Endodermal cell (in vitro differentiated cells): Measurements from ENCODE around the gene GALNS. TPM values are rescaled to one million over a fixed set of nuclear protein-coding genes. Genes with fewer than 3 reads are reported as not detected.
A peak's percentile ranks its signal among the peaks of the same experiment; 100 is the strongest.

Experiments used
- DNase-seq: peaks from one replicate; pipeline ENCODE4 v3.0.0-alpha.2; 2017
- H3K27ac ChIP-seq: 2 replicates; pipeline ENCODE4 v1.5.1; 2013; ENCODE audit warnings: mild to moderate bottlenecking, low read depth, low read length, moderate library complexity
- H3K27me3 ChIP-seq: 2 replicates; pipeline ENCODE4 v1.6.1; 2013; ENCODE audit warnings: mild to moderate bottlenecking, low read length, moderate library complexity; ENCODE audit not compliant: insufficient read depth, control insufficient read depth, poor library complexity, severe bottlenecking
- H3K36me3 ChIP-seq: 2 replicates; pipeline ENCODE4 v1.7.0; 2013; ENCODE audit warnings: mild to moderate bottlenecking, low read length, moderate library complexity; ENCODE audit not compliant: control insufficient read depth, insufficient read depth
- H3K4me1 ChIP-seq: one replicate; pipeline ENCODE4 v1.7.0; 2013; ENCODE audit warnings: low read length; ENCODE audit not compliant: control insufficient read depth, insufficient read depth
- H3K4me3 ChIP-seq: 2 replicates; pipeline ENCODE4 v1.5.1; 2013; ENCODE audit warnings: mild to moderate bottlenecking, low read length, moderate library complexity
- H3K9ac ChIP-seq: 2 replicates; pipeline ENCODE4 v1.6.1; 2013; ENCODE audit warnings: mild to moderate bottlenecking, low read length, moderate library complexity; ENCODE audit not compliant: poor library complexity, severe bottlenecking; ENCODE audit errors: extremely low read depth
- H3K9me3 ChIP-seq: 2 replicates; pipeline ENCODE4 v1.6.1; 2013; ENCODE audit warnings: mild to moderate bottlenecking, low read length, moderate library complexity; ENCODE audit not compliant: control insufficient read depth
- H3K27ac Mint-ChIP-seq: 2 replicates; pipeline ENCODE4 v1.8.0; 2020; ENCODE audit warnings: mixed read lengths
- H3K27me3 Mint-ChIP-seq: 2 replicates; pipeline ENCODE4 v1.8.0; 2021; ENCODE audit warnings: mild to moderate bottlenecking, mixed read lengths; ENCODE audit not compliant: insufficient read depth
- H3K36me3 Mint-ChIP-seq: 2 replicates; pipeline ENCODE4 v1.8.0; 2020; ENCODE audit warnings: low read depth, mixed read lengths
- H3K4me1 Mint-ChIP-seq: 2 replicates; pipeline ENCODE4 v1.8.0; 2020; ENCODE audit warnings: mixed read lengths
- H3K4me3 Mint-ChIP-seq: 2 replicates; pipeline ENCODE4 v1.8.0; 2020; ENCODE audit warnings: mild to moderate bottlenecking, moderate library complexity, mixed read lengths
- H3K9me3 Mint-ChIP-seq: 2 replicates; pipeline ENCODE4 v1.8.0; 2020; ENCODE audit warnings: mild to moderate bottlenecking, mixed read lengths
- CTCF ChIP-seq: fragments of 200-600 bp; sonication (generic); conservative IDR thresholded peaks from 2 replicates; pipeline ENCODE4 v1.5.0; 2021; ENCODE audit warnings: antibody characterized with exemption, mild to moderate bottlenecking
- WGBS, 2 experiments: methylation state at CpG; one replicate each; pipeline versions ENCODE4 v1.1.5 to v1.1.7; 2013; ENCODE audit warnings: missing lambda C conversion rate in 2 of 2, mixed read lengths in 1 of 2; ENCODE audit not compliant: insufficient coverage in 1 of 2, insufficient read length in 1 of 2; 5-methylcytosine and 5-hydroxymethylcytosine counted together
- total RNA-seq, 2 donors: library from RNA; stranded (reverse); fragmentation: NEBNext Ultra II Directional in 1 of 2; extraction: Animal tissue kit (Norgen Biotek cat#: 25700) in 1 of 2; gene quantifications; 2 replicates in 1 of 2; 3 replicates in 1 of 2; pipeline ENCODE4 v1.2.1, GENCODE V29; 2021

Gene GALNS
- total RNA-seq, 2 donors from 2014 or later, result 32.2 to 39.6 TPM

GRCh38 chr16:88781140-88782077 lies 75.3 kb downstream of the GALNS start:
- Mint-ChIP-seq H3K9me3 (no peaks in the 10 kb centered on the region), H3K27ac (peak overlapping the region; percentile 72), H3K27me3 (no peaks in the 10 kb centered on the region), H3K36me3 (no peaks in the 10 kb centered on the region), H3K4me3 (no peak overlapping the region), H3K4me1 (peaks cover 23% of the 10 kb centered on the region)
- Histone ChIP-seq H3K4me3 (no peak overlapping the region), H3K9ac (no peak overlapping the region), H3K4me1 (peaks cover 16% of the 10 kb centered on the region), H3K9me3 (no peaks in the 10 kb centered on the region), H3K27ac (no peak overlapping the region), H3K36me3 (no peaks in the 10 kb centered on the region), H3K27me3 (no peaks in the 10 kb centered on the region)
- 89 to 95% methylated on average over 20 to 28 of the region's 28 CpGs for WGBS, 2 experiments
- no peak for TF ChIP-seq CTCF
- no peak for DNase-seq

DNA sequence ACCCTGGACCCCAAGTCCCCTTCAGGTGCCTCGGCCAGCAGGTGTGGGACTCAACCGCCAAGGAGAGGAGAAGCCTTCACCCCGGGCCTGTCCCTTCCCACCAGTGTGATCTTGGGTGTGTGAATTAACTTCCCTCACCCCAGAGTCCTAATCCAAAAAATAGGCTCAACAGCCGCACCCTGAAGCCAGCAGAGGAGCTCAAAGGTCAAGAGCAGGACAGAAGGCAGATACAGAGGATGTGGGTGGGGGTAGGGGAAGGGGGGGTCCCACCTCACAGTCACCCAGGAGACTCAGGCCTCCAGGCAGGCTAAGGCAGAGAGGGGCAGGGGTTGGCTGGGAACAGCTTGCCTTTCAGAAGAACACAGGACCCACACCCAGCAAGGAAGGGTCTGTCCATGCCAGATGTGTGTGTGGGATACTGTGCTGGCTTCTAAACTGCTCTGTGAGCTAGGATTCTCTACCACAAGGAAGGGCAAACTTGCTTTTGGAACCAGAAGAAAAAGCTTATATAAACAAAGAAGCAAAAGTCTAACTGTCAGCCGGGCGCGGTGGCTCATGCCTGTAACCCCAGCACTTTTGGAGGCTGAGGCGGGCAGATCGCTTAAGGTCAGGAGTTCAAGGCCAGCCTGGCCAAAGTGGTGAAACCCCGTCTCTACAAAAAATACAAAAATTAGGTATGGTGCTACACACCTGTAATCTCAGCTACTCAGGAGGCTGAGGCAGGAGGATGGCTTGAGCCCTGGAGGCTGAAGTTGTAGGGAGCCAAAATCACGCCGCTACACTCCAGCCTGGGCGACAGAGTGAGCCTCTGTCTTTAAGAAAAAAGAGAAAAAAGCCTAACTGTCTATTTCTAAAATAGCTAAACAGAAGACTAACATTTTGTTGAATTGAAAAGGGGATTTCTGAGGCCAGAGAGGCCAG lies 76.3 kb downstream of the GALNS start:
- no peaks in the 10 kb centered on the region for H3K9me3 Mint-ChIP-seq
- Histone ChIP-seq H3K9ac (no peak overlapping the region), H3K4me1 (peaks cover 16% of the 10 kb centered on the region), H3K27me3 (no peaks in the 10 kb centered on the region), H3K9me3 (no peaks in the 10 kb centered on the region), H3K36me3 (no peaks in the 10 kb centered on the region), H3K4me3 (no peak overlapping the region), H3K27ac (no peak overlapping the region)
- no peak for TF ChIP-seq CTCF
- WGBS, 2 experiments, result 86 to 88% methylated on average over 9 to 13 of the region's 13 CpGs
- peaks cover 23% of the 10 kb centered on the region for H3K4me1 Mint-ChIP-seq
- no peaks in the 10 kb centered on the region for H3K36me3 Mint-ChIP-seq
- H3K27me3 Mint-ChIP-seq, result no peaks in the 10 kb centered on the region
- DNase-seq, result no peak
- H3K4me3 Mint-ChIP-seq, result no peak overlapping the region
- no peak overlapping the region for H3K27ac Mint-ChIP-seq

- Mint-ChIP-seq H3K27me3 (no peaks in the 10 kb centered on the region), H3K27ac (no peak overlapping the region), H3K36me3 (no peaks in the 10 kb centered on the region), H3K9me3 (no peaks in the 10 kb centered on the region), H3K4me1 (peaks cover 23% of the 10 kb centered on the region), H3K4me3 (no peak overlapping the region)
- no peak overlapping the region for H3K9ac ChIP-seq
- no peak for DNase-seq
- no peak overlapping the region for H3K27ac ChIP-seq
- H3K27me3 ChIP-seq, result no peaks in the 10 kb centered on the region
- H3K36me3 ChIP-seq, result no peaks in the 10 kb centered on the region
- 80 to 89% methylated on average over 15 to 34 of the region's 34 CpGs for WGBS, 2 experiments
- H3K4me3 ChIP-seq, result no peak overlapping the region
- no peak for TF ChIP-seq CTCF
- peaks cover 16% of the 10 kb centered on the region for H3K4me1 ChIP-seq
- no peaks in the 10 kb centered on the region for H3K9me3 ChIP-seq
Measured at GRCh38 chr16:88779406-88780141, 77.2 kb downstream of the GALNS start.
